GM23338 (cell line): ENCODE results near the gene PRMT3.

ENCODE experiments used
- CREB1 ChIP-seq: fragments of 250-450 bp; sonication (Bioruptor Pico); IDR thresholded peaks from 2 replicates; pipeline ENCODE4 v1.5.0; 2020; ENCODE audit warnings: low read depth, mild to moderate bottlenecking, moderate library complexity
- ETS1 ChIP-seq: IDR thresholded peaks from 2 replicates; pipeline ENCODE4 v1.6.1; 2016; ENCODE audit warnings: antibody characterized with exemption
- EZH2 ChIP-seq: fragments of 200-600 bp; sonication (generic); IDR thresholded peaks from one replicate; pipeline ENCODE4 v1.8.0; 2017; ENCODE audit warnings: antibody characterized with exemption, mild to moderate bottlenecking, low read depth; ENCODE audit not compliant: unreplicated experiment
- EZH2phosphoT487 ChIP-seq: fragments of 200-600 bp; sonication (generic); IDR thresholded peaks from one replicate; pipeline ENCODE4 v1.8.1; 2018; ENCODE audit warnings: antibody characterized with exemption; ENCODE audit not compliant: unreplicated experiment
- JUNB ChIP-seq: IDR thresholded peaks from one replicate; pipeline ENCODE4 v1.6.1; 2016; ENCODE audit warnings: antibody characterized with exemption; ENCODE audit not compliant: unreplicated experiment
- NANOG ChIP-seq: IDR thresholded peaks from 2 replicates; pipeline ENCODE4 v1.6.1; 2016; ENCODE audit warnings: antibody characterized with exemption, borderline replicate concordance
- POLR2AphosphoS5 ChIP-seq: IDR thresholded peaks from 2 replicates; pipeline ENCODE4 v1.6.1; 2016; ENCODE audit warnings: antibody characterized with exemption, low read depth
- REST ChIP-seq: IDR thresholded peaks from one replicate; pipeline ENCODE4 v1.6.1; 2018; ENCODE audit warnings: antibody characterized with exemption; ENCODE audit not compliant: unreplicated experiment
- STAT1 ChIP-seq: IDR thresholded peaks from one replicate; pipeline ENCODE4 v1.6.1; 2016; ENCODE audit warnings: antibody characterized with exemption; ENCODE audit not compliant: unreplicated experiment
- ZNF114 ChIP-seq: fragments of 250-450 bp; sonication (Bioruptor Pico); IDR thresholded peaks from 2 replicates; pipeline ENCODE4 v1.5.0; 2020; ENCODE audit warnings: mild to moderate bottlenecking, moderate library complexity
- ZNF331 ChIP-seq: fragments of 250-450 bp; sonication (Bioruptor Pico); IDR thresholded peaks from 2 replicates; pipeline ENCODE4 v1.5.0; 2020; ENCODE audit warnings: low read depth, mild to moderate bottlenecking, moderate library complexity
- TF ChIP-seq, protein P1 (sequence below), 2 experiments: fragments of 200-600 bp in 1 of 2; sonication (generic) in 1 of 2; conservative IDR thresholded peaks; 2 replicates each; pipeline versions ENCODE4 v1.5.1 to v1.6.1; 2016 to 2017; ENCODE audit warnings: antibody characterized with exemption in 2 of 2, low read depth in 2 of 2, mild to moderate bottlenecking in 2 of 2, moderate library complexity in 1 of 2

GRCh38 chr11:20464518-20464917 lies 77.0 kb downstream of the PRMT3 start:
- TF ChIP-seq REST, result no peak
- TF ChIP-seq POLR2AphosphoS5, result no peak
- no peak for TF ChIP-seq EZH2phosphoT487
- TF ChIP-seq, protein P1, sequence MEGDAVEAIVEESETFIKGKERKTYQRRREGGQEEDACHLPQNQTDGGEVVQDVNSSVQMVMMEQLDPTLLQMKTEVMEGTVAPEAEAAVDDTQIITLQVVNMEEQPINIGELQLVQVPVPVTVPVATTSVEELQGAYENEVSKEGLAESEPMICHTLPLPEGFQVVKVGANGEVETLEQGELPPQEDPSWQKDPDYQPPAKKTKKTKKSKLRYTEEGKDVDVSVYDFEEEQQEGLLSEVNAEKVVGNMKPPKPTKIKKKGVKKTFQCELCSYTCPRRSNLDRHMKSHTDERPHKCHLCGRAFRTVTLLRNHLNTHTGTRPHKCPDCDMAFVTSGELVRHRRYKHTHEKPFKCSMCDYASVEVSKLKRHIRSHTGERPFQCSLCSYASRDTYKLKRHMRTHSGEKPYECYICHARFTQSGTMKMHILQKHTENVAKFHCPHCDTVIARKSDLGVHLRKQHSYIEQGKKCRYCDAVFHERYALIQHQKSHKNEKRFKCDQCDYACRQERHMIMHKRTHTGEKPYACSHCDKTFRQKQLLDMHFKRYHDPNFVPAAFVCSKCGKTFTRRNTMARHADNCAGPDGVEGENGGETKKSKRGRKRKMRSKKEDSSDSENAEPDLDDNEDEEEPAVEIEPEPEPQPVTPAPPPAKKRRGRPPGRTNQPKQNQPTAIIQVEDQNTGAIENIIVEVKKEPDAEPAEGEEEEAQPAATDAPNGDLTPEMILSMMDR (conservative IDR thresholded peaks at IDR 0.05; ENCODE audit: low read depth in 2 of 2), result no peak
- no peak for TF ChIP-seq JUNB
- no peak for TF ChIP-seq CREB1 (CRISPR knock-in tag)
- no peak for TF ChIP-seq EZH2
- TF ChIP-seq ZNF331 (CRISPR knock-in tag), result no peak
- no peak for TF ChIP-seq NANOG
- no peak for TF ChIP-seq ETS1
- no peak for TF ChIP-seq STAT1
- TF ChIP-seq ZNF114 (CRISPR knock-in tag), result no peak
